ENCODE measurements around the gene TRMT2A. TPM values are rescaled to one million over a fixed set of nuclear protein-coding genes. Genes with fewer than 3 reads are reported as not detected.

The TRMT2A gene
- total and polyA plus RNA-seq, 5 donors from 2014 or later, result 24.5 to 75.2 (median 30.0) TPM

DNA sequence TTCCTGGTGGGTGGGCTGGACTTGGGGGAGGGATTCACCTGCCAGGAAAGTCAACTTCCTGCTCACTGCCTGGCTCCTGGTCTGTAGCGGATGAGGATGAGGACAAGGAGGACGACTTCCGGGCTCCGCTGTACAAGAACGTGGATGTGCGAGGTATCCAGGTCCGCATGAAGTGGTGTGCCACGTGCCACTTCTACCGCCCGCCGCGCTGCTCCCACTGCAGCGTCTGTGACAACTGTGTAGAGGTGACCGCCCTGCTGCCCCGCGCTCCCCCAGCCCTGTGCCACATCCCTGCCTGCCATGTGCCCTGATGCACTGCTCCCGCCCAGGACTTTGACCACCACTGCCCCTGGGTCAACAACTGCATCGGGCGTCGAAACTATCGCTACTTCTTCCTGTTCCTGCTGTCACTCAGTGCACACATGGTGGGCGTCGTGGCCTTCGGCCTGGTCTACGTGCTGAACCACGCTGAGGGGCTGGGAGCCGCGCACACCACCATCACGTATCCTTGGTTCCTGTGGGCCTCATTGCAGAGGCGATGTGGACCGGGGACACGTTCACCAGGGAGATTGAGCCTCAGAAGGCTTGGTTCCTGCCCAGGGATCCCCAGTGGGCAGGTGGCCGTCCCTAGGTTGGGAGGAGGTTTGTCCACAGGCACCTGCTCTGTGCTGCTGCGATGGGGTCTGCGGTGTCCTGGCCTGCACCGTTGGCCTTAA lies 22.5 kb upstream of the TRMT2A start:
- no peak overlapping the region for H3K4me3 Mint-ChIP-seq
- Histone ChIP-seq H3K9me3 (ENCODE audit: control insufficient read depth in 2 of 2, low read length in 2 of 2) (no peaks in the 10 kb centered on the region), H3K27me3 (ENCODE audit: control insufficient read depth, insufficient read depth, low read length) (no peaks in the 10 kb centered on the region), H3K4me1 (ENCODE audit: control insufficient read depth, insufficient read depth, low read length, poor library complexity, severe bottlenecking) (peaks cover 9% of the 10 kb centered on the region), H3K4me3 (ENCODE audit: low read depth, low read length) (no peak overlapping the region), H3K27ac (ENCODE audit: insufficient read depth, low read length, poor library complexity, severe bottlenecking) (no peak overlapping the region), H3K36me3 (ENCODE audit: control insufficient read depth, insufficient read depth, low read length) (no peaks in the 10 kb centered on the region)
- no peak for DNase-seq
- no peaks in the 10 kb centered on the region for H3K36me3 Mint-ChIP-seq
- no peak for ATAC-seq (ENCODE audit: low read depth in 2 of 2)
- H3K9me3 Mint-ChIP-seq, result no peaks in the 10 kb centered on the region
- H3K27ac Mint-ChIP-seq, result no peak overlapping the region
- H3K4me1 Mint-ChIP-seq, result peaks cover 0 to 32% (median 7%) of the 10 kb centered on the region in 4 donors
- no peaks in the 10 kb centered on the region for H3K27me3 Mint-ChIP-seq

- Mint-ChIP-seq H3K27ac (no peak overlapping the region), H3K4me1 (peaks cover 0 to 39% (median 10%) of the 10 kb centered on the region in 4 donors)
Observed at GRCh38 chr22:20138868-20139267, 21.8 kb upstream of the TRMT2A start.

DNA sequence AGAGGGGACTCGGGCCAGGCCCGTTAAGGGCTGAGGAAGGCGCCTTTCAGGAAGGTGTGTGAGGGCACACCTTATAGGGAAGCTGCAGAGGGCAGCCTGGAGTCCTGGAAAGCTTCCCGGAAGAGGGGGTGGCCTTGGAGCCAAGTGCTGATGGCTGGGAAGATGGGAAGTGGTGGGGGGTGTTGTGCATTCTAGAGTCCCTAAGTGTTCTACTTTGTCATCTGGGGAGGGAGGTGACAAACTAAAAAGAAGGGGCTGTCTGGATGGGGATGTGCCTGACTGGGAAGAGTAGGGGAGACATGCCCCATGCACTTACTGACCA lies 21.4 kb upstream of the TRMT2A start:
- Histone ChIP-seq H3K4me1 (ENCODE audit: control insufficient read depth, insufficient read depth, low read length, poor library complexity, severe bottlenecking) (peaks cover 13% of the 10 kb centered on the region), H3K4me3 (ENCODE audit: low read depth, low read length) (no peak overlapping the region), H3K9me3 (ENCODE audit: control insufficient read depth in 2 of 2, low read length in 2 of 2) (no peaks in the 10 kb centered on the region), H3K27ac (ENCODE audit: insufficient read depth, low read length, poor library complexity, severe bottlenecking) (no peak overlapping the region), H3K27me3 (ENCODE audit: control insufficient read depth, insufficient read depth, low read length) (no peaks in the 10 kb centered on the region), H3K36me3 (ENCODE audit: control insufficient read depth, insufficient read depth, low read length) (no peaks in the 10 kb centered on the region)
- no peak for DNase-seq
- Mint-ChIP-seq H3K4me3 (no peak overlapping the region), H3K9me3 (no peaks in the 10 kb centered on the region), H3K36me3 (no peaks in the 10 kb centered on the region), H3K27me3 (no peaks in the 10 kb centered on the region), H3K4me1 (peaks cover 0 to 43% (median 13%) of the 10 kb centered on the region in 4 donors), H3K27ac (peak overlapping the region in 1 of 3 donors; percentile 36)
- no peak for ATAC-seq (ENCODE audit: low read depth in 2 of 2)

More at GRCh38 chr22:20138868-20139267, 21.8 kb upstream of the TRMT2A start:
- ATAC-seq (ENCODE audit: low read depth in 2 of 2) (no peak), DNase-seq (no peak)
- Mint-ChIP-seq H3K4me3 (no peak overlapping the region), H3K9me3 (no peaks in the 10 kb centered on the region), H3K36me3 (no peaks in the 10 kb centered on the region), H3K27me3 (no peaks in the 10 kb centered on the region)
- no peak overlapping the region for H3K27ac ChIP-seq (ENCODE audit: insufficient read depth, low read length, poor library complexity, severe bottlenecking)
- no peak overlapping the region for H3K4me3 ChIP-seq (ENCODE audit: low read depth, low read length)
- no peaks in the 10 kb centered on the region for H3K9me3 ChIP-seq (ENCODE audit: control insufficient read depth in 2 of 2, low read length in 2 of 2)
- no peaks in the 10 kb centered on the region for H3K36me3 ChIP-seq (ENCODE audit: control insufficient read depth, insufficient read depth, low read length)
- no peaks in the 10 kb centered on the region for H3K27me3 ChIP-seq (ENCODE audit: control insufficient read depth, insufficient read depth, low read length)
- peaks cover 9% of the 10 kb centered on the region for H3K4me1 ChIP-seq (ENCODE audit: control insufficient read depth, insufficient read depth, low read length, poor library complexity, severe bottlenecking)

- Mint-ChIP-seq H3K27ac (peak overlapping the region in 1 of 3 donors; percentile 55), H3K27me3 (no peaks in the 10 kb centered on the region), H3K9me3 (no peaks in the 10 kb centered on the region), H3K4me3 (peak overlapping the region in 1 of 4 donors; percentile 19), H3K4me1 (peaks cover 0 to 48% (median 15%) of the 10 kb centered on the region in 4 donors), H3K36me3 (no peaks in the 10 kb centered on the region)
- Histone ChIP-seq H3K4me3 (ENCODE audit: low read depth, low read length) (no peak overlapping the region), H3K27me3 (ENCODE audit: control insufficient read depth, insufficient read depth, low read length) (no peaks in the 10 kb centered on the region), H3K36me3 (ENCODE audit: control insufficient read depth, insufficient read depth, low read length) (no peaks in the 10 kb centered on the region), H3K9me3 (ENCODE audit: control insufficient read depth in 2 of 2, low read length in 2 of 2) (no peaks in the 10 kb centered on the region), H3K4me1 (ENCODE audit: control insufficient read depth, insufficient read depth, low read length, poor library complexity, severe bottlenecking) (peaks cover 17% of the 10 kb centered on the region), H3K27ac (ENCODE audit: insufficient read depth, low read length, poor library complexity, severe bottlenecking) (no peak overlapping the region)
- ATAC-seq (ENCODE audit: low read depth in 2 of 2), result no peak
- no peak for DNase-seq
Observed at GRCh38 chr22:20137671-20138416, 20.8 kb upstream of the TRMT2A start.

- Mint-ChIP-seq H3K4me3 (peak overlapping the region in 1 of 4 donors; percentile 19), H3K36me3 (no peaks in the 10 kb centered on the region), H3K4me1 (peaks cover 0 to 53% (median 16%) of the 10 kb centered on the region in 4 donors), H3K27ac (no peak overlapping the region), H3K27me3 (no peaks in the 10 kb centered on the region), H3K9me3 (no peaks in the 10 kb centered on the region)
- no peak overlapping the region for H3K4me3 ChIP-seq (ENCODE audit: low read depth, low read length)
- ATAC-seq (ENCODE audit: low read depth in 2 of 2), result no peak
- no peak overlapping the region for H3K27ac ChIP-seq (ENCODE audit: insufficient read depth, low read length, poor library complexity, severe bottlenecking)
- no peaks in the 10 kb centered on the region for H3K36me3 ChIP-seq (ENCODE audit: control insufficient read depth, insufficient read depth, low read length)
- H3K9me3 ChIP-seq (ENCODE audit: control insufficient read depth in 2 of 2, low read length in 2 of 2), result no peaks in the 10 kb centered on the region
- no peak for DNase-seq
- H3K4me1 ChIP-seq (ENCODE audit: control insufficient read depth, insufficient read depth, low read length, poor library complexity, severe bottlenecking), result peaks cover 24% of the 10 kb centered on the region
- no peaks in the 10 kb centered on the region for H3K27me3 ChIP-seq (ENCODE audit: control insufficient read depth, insufficient read depth, low read length)
Observed at GRCh38 chr22:20137113-20137512, 20.1 kb upstream of the TRMT2A start.

GRCh38 chr22:20136603-20136873 lies 19.5 kb upstream of the TRMT2A start:
- Histone ChIP-seq H3K4me3 (ENCODE audit: low read depth, low read length) (no peak overlapping the region), H3K9me3 (ENCODE audit: control insufficient read depth in 2 of 2, low read length in 2 of 2) (no peaks in the 10 kb centered on the region), H3K36me3 (ENCODE audit: control insufficient read depth, insufficient read depth, low read length) (no peaks in the 10 kb centered on the region), H3K4me1 (ENCODE audit: control insufficient read depth, insufficient read depth, low read length, poor library complexity, severe bottlenecking) (peaks cover 25% of the 10 kb centered on the region), H3K27ac (ENCODE audit: insufficient read depth, low read length, poor library complexity, severe bottlenecking) (no peak overlapping the region), H3K27me3 (ENCODE audit: control insufficient read depth, insufficient read depth, low read length) (no peaks in the 10 kb centered on the region)
- H3K36me3 Mint-ChIP-seq, result no peaks in the 10 kb centered on the region
- DNase-seq (no peak), ATAC-seq (ENCODE audit: low read depth in 2 of 2) (no peak)
- no peaks in the 10 kb centered on the region for H3K27me3 Mint-ChIP-seq
- H3K9me3 Mint-ChIP-seq, result no peaks in the 10 kb centered on the region
- H3K4me3 Mint-ChIP-seq, result peak overlapping the region in 3 of 4 donors; percentile 61 to 83 (median 79)
- peak overlapping the region in 1 of 3 donors; percentile 87 for H3K27ac Mint-ChIP-seq
- peaks cover 0 to 53% (median 16%) of the 10 kb centered on the region in 4 donors for H3K4me1 Mint-ChIP-seq

- no peaks in the 10 kb centered on the region for H3K36me3 ChIP-seq (ENCODE audit: control insufficient read depth, insufficient read depth, low read length)
- no peak overlapping the region for H3K4me3 ChIP-seq (ENCODE audit: low read depth, low read length)
- H3K9me3 ChIP-seq (ENCODE audit: control insufficient read depth in 2 of 2, low read length in 2 of 2), result no peaks in the 10 kb centered on the region
- H3K27ac ChIP-seq (ENCODE audit: insufficient read depth, low read length, poor library complexity, severe bottlenecking), result no peak overlapping the region
- no peaks in the 10 kb centered on the region for H3K27me3 Mint-ChIP-seq
- H3K36me3 Mint-ChIP-seq, result no peaks in the 10 kb centered on the region
- DNase-seq, result no peak
- peak overlapping the region in 3 of 4 donors; percentile 61 to 83 (median 79) for H3K4me3 Mint-ChIP-seq
- peaks cover 25% of the 10 kb centered on the region for H3K4me1 ChIP-seq (ENCODE audit: control insufficient read depth, insufficient read depth, low read length, poor library complexity, severe bottlenecking)
- no peaks in the 10 kb centered on the region for H3K9me3 Mint-ChIP-seq
- peak overlapping the region in 1 of 3 donors; percentile 87 for H3K27ac Mint-ChIP-seq
- ATAC-seq (ENCODE audit: low read depth in 2 of 2), result no peak
- H3K27me3 ChIP-seq (ENCODE audit: control insufficient read depth, insufficient read depth, low read length), result no peaks in the 10 kb centered on the region
- H3K4me1 Mint-ChIP-seq, result peaks cover 0 to 53% (median 16%) of the 10 kb centered on the region in 4 donors
Observed at GRCh38 chr22:20135806-20136602, 19.0 kb upstream of the TRMT2A start.
